Measurements from ENCODE around the gene EEA1. TPM values are rescaled to one million over a fixed set of nuclear protein-coding genes. Genes with fewer than 3 reads are reported as not detected.

The EEA1 gene
- total and polyA plus RNA-seq, 8 donors: 1.8 to 15.3 (median 8.0) TPM

DNA sequence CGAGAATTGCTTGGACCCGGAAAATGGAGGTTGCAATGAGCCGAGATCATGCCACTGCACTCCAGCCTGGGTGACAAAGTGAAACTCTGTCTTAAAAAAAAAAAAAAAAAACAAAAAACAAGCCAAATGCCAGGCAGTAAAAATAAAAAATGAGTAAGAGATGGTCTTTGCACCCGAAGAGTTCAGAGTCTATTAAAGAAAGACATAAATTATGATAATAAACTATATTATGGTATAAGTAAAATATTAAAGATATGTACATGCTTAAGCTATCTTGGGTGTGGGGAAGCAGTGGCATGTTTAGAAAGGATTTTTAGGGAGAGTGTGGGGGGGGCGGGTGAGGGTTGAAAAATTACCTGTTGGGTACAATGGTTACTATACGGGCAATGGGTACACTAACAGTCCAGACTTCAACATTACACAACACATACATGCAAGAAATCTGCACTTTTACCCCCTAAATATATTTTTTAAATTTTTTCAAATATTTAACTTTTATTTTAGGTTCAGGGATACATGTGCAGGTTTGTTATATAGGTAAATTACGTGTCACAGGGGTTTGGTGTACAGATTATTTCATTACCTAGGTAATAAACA, 99.3 kb downstream of the EEA1 start:
- Histone ChIP-seq H3K9me3 (no peaks in the 10 kb centered on the region), H3K4me1 (no peaks in the 10 kb centered on the region), H3K27me3 (no peaks in the 10 kb centered on the region), H3K27ac (no peak overlapping the region), H3K4me3 (no peak overlapping the region), H3K36me3 (peaks cover 0 to 6% (median 0%) of the 10 kb centered on the region in 3 donors)
- FAIRE-seq (no peak), ATAC-seq (no peak), DNase-seq (no peak)
- TF ChIP-seq CTCF (IDR thresholded peaks at IDR 0.05): no peak
- 91 to 93% methylated on average over 7 of the region's 7 CpGs for WGBS, 2 donors
- intact Hi-C loops (cut with DNase I): no loop called here

DNA sequence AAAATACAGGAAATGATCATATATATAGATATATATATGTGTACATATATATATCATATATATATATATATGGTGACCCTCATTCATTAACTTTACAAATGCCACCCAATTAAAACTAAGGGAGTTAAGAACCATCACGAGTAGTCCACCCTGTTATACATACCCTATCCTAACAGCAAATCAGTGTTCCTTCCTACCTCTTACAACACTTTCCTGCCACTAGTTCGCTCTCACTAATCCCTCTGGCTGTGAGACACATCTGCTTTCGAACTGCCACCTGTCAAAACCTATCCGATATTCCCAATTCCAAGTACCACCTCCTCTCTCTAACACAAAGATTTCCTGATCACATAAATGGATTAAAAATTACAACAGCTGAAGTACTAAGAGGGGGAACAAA, 100.5 kb downstream of the EEA1 start:
- intact Hi-C loops (cut with DNase I): no loop called here
- DNase-seq (no peak), FAIRE-seq (no peak), ATAC-seq (no peak)
- no peaks in the 10 kb centered on the region for H3K9me3 ChIP-seq
- no peak overlapping the region for H3K27ac ChIP-seq
- no peaks in the 10 kb centered on the region for H3K4me1 ChIP-seq
- H3K36me3 ChIP-seq: peaks cover 0 to 6% (median 0%) of the 10 kb centered on the region in 3 donors
- H3K27me3 ChIP-seq: no peaks in the 10 kb centered on the region
- TF ChIP-seq CTCF (IDR thresholded peaks at IDR 0.05): no peak
- no peak overlapping the region for H3K4me3 ChIP-seq
- WGBS, 2 donors: 88 to 93% methylated on average over 4 of the region's 4 CpGs

GRCh38 chr12:92827836-92828431, 101.2 kb downstream of the EEA1 start:
- Histone ChIP-seq H3K4me3 (no peak overlapping the region), H3K27me3 (no peaks in the 10 kb centered on the region), H3K9me3 (no peaks in the 10 kb centered on the region), H3K4me1 (no peaks in the 10 kb centered on the region), H3K36me3 (peaks cover 0 to 6% (median 0%) of the 10 kb centered on the region in 3 donors), H3K27ac (no peak overlapping the region)
- intact Hi-C loops (cut with DNase I): no loop called here
- DNase-seq (no peak), FAIRE-seq (no peak), ATAC-seq (no peak)
- 77% methylated on average over 4 of the region's 4 CpGs for WGBS, 2 donors
- TF ChIP-seq CTCF (IDR thresholded peaks at IDR 0.05): peak in 3 of 4 donors; percentile 14 to 21 (median 14)

GRCh38 chr12:92821142-92821541, 108.0 kb downstream of the EEA1 start:
- intact Hi-C loops (cut with DNase I): no loop called here
- no peak for FAIRE-seq

More at GRCh38 chr12:92821142-92821541, 108.0 kb downstream of the EEA1 start:
- DNase-seq (no peak), ATAC-seq (no peak)
- Histone ChIP-seq H3K4me1 (no peaks in the 10 kb centered on the region), H3K9me3 (no peaks in the 10 kb centered on the region), H3K27ac (no peak overlapping the region), H3K4me3 (no peak overlapping the region), H3K27me3 (no peaks in the 10 kb centered on the region), H3K36me3 (peaks cover 0 to 3% (median 0%) of the 10 kb centered on the region in 3 donors)
- no peak for TF ChIP-seq CTCF (IDR thresholded peaks at IDR 0.05)
- 84 to 92% methylated on average over 3 of the region's 3 CpGs for WGBS, 2 donors
